T-helper 1 cell treated with Interleukin-12 subunit alpha and Interleukin-12 subunit beta and Interleukin-4 antibody, amounts not matched to agents 30 ng/mL and 1 ng/mL, for 36 hours (primary cell): Measurements from ENCODE around the gene SRPK2. TPM values are rescaled to one million over a fixed set of nuclear protein-coding genes. Genes with fewer than 3 reads are reported as not detected.
"Not testable (repeated sequence)": the region's sequence is repeated elsewhere in the genome, so short reads cannot be mapped to it uniquely, and the experiment has no call there.

Source experiments
- intact Hi-C: fragments of 100-400 bp; cut with micrococcal nuclease; formaldehyde crosslinking; loops from one replicate; pipeline ENCODE4 v1.15.1; 2024
- total RNA-seq: library from RNA; stranded (reverse); gene quantifications from 2 replicates; pipeline ENCODE4 v1.2.3, GENCODE V29; 2022

The SRPK2 gene
- total RNA-seq, 1 donor from 2014 or later = 44.2 TPM

- intact Hi-C loops = no loop called here
Measured at GRCh38 chr7:105198223-105198622, 190.5 kb downstream of the SRPK2 start.

DNA sequence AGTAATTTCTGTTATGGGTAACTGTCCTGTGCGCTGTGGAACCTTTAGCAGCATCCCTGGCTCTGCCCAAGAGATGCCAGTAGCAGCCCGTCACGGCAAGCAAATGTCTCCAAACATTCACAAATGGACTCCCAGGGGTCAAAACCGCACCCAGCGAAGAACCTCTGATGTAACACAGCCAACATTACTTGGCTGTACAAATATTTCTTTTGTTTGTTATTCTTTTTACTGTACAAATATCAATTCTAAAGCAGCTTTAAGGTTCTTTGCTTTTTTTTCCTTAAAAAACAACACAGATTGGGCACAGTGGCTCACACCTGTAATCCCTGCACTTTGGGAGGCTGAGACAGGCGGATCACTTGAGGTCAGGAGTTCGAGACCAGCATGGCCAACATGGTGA, 192.2 kb downstream of the SRPK2 start:
- intact Hi-C loops = no loop called here

GRCh38 chr7:105195891-105196290, 192.8 kb downstream of the SRPK2 start:
- intact Hi-C loops = no loop called here

- intact Hi-C loops = not testable (repeated sequence)
Measured at GRCh38 chr7:105194959-105195358, 193.8 kb downstream of the SRPK2 start.

DNA sequence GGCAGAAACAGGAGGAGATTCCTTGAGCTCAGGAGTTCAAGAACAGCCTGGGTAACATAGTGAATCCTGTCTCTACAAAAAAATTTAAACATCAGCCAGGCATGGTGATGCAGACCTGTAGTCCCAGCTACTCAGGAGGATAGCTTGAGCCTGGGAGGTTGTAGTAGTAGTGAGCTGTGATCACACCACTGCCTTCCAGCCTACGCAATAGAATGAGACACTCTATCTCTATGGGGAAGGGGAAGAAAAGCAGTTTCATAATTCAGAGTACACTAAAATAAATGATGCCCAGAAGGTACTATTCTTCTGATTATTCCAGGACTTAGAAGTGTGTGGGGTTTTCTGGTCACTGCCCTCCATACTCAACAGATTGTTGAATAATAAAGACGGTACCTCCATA, 197.4 kb downstream of the SRPK2 start:
- intact Hi-C loops = no loop called here

GRCh38 chr7:105189859-105190492, 198.7 kb downstream of the SRPK2 start:
- intact Hi-C loops = no loop called here

- intact Hi-C loops = no loop called here
Measured at GRCh38 chr7:105188201-105188600, 200.5 kb downstream of the SRPK2 start.

- intact Hi-C loops = no loop called here
Measured at GRCh38 chr7:105187302-105188169, 201.2 kb downstream of the SRPK2 start.

- intact Hi-C loops = no loop called here
Measured at GRCh38 chr7:105185290-105186010, 203.3 kb downstream of the SRPK2 start.

- intact Hi-C loops = no loop called here
Measured at GRCh38 chr7:105180002-105180401, 208.7 kb downstream of the SRPK2 start.

DNA sequence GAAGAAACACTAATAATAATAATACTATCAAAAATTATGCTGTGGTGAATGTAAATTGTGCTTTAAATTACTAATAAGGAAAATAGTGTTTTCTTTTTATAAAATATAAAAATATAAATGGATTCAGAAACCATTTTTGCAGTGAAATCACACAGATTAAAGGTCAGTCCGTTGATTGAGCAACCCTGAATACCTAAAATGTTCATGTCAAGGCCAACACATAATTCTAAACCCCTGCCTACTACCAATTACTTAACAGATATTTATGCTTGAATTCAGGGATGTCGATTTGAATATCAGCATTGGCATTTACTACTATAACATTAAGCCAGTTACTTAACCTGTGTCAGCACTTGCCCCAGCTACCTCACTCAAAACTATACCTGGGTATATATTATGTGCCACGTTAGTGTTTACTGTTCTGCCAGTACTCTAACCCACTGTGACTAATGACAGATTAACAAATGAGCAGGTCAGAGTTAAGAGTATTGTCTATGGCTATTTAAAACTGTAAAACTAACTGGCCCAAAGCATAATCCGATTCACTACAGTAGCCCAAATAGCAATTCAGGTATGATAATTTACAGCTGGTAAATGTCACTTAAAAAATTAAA, 209.7 kb downstream of the SRPK2 start:
- intact Hi-C loops = no loop called here

GRCh38 chr7:105178177-105178576, 210.5 kb downstream of the SRPK2 start:
- intact Hi-C loops = no loop called here

GRCh38 chr7:105177026-105177425, 211.7 kb downstream of the SRPK2 start:
- intact Hi-C loops = no loop called here

- intact Hi-C loops = no loop called here
Measured at GRCh38 chr7:105173586-105173985, 215.1 kb downstream of the SRPK2 start.

DNA sequence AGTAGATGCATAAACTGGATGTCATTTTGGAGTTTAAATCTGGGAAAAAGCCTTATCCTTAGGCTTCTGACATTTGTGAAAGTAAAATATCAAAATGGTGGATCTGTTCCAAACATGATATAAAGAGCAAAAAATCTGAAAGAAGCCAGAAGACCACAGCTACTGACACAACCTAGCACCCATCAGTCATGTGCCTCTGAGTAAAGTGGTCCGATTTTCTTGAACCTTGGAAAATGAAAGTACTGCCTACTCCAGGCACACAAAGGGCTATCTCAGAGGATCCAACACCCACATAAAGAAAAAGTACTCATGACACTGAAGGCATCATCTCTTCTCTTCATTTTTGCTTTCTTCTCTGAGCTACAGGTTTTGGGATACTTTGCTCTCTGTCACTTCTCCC, 224.0 kb downstream of the SRPK2 start:
- intact Hi-C loops = no loop called here

- intact Hi-C loops = no loop called here
Measured at GRCh38 chr7:105163718-105164117, 225.0 kb downstream of the SRPK2 start.

- intact Hi-C loops = no loop called here
Measured at GRCh38 chr7:105161366-105161765, 227.4 kb downstream of the SRPK2 start.

DNA sequence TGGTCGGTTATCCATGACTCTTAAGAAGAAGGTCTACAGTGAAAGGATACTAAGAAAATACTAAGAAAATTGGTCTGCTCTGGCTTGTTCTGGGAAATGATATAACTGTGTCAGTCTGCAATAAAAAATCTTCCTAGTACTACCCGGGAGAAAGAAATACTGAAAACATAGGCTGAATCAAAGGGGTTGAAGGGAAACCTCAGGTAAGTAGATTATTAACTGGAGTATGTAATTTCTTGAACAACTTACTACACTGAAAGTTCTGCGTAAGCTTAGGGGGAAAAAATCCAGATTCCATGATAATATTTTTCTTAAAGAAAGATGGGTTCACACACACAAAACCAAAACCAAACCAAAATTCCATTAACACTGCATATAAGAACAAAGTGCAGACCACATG, 231.4 kb downstream of the SRPK2 start:
- intact Hi-C loops = loop anchor here (10.0 kb wide), 1 partner anchor 428 kb away; the partner anchor contains the start of gene EFCAB10

DNA sequence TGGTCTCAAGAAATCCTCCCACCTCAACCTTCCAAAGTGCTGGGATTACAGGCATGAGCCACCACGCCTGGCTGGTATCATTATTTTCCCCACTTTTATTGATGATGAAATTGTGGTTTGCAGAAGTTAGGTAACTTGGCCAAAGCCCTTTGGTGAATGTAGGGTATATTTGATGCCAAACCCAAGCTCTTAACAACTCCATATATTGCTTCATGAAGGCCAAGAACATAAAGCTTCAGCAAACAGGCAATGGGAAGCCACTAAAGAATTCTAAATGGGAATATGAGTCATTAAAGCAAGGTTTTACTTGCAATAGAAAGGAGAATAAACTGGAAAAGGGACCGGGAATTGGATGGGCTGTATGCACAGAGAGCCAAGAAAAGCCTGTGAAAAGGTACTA, 232.0 kb downstream of the SRPK2 start:
- intact Hi-C loops = loop anchor here (10.0 kb wide), 1 partner anchor 428 kb away; the partner anchor contains the start of gene EFCAB10

DNA sequence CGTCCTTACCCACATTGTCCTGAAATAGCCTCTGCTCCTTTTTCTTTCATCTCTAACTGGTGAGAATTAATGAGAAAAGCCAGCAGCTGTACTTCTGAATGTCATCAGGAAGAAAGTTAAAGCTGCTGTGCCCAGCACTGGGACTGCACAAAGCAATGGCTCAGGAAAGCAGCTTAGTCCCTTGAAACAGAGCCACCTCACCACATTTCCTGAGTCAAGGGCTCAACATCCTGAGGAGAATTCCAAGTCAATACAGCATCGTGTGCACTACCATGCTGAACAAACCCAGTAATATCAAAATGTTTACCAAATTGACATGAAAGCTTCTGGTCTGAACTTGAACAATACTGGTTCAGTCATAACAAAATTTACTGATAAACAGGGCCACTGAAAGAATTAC, 234.6 kb downstream of the SRPK2 start:
- intact Hi-C loops = loop anchor here (10.0 kb wide), 1 partner anchor 431 kb away; the partner anchor contains the start of gene EFCAB10

DNA sequence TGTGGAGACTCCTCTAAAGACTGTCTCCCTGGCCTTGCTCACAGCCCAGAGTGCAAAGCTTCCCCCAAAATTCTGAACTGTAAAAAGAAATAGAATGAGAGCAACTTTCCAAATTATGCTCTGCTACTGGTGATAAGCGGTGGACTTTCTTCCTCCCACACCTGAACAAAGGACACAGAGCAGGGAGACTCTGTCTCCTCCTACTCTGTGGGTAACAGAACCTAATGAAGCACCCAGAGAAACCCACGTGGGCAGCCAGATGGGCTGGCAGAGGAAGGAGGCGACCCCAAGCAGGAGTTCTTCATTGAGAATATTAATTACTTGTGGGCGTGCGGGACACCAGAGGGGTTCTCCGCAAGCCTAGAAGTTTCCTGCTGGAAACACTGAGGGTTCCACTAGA, 235.2 kb downstream of the SRPK2 start:
- intact Hi-C loops = loop anchor here (1.0 to 10.0 kb wide), 4 partner anchors 183 to 431 kb away; partner anchors contain the start of gene EFCAB10
